ENCODE measurements around the gene TWIST2.

- TF ChIP-seq POLR2A (IDR thresholded peaks at IDR 0.05): no peak
- no peak for TF ChIP-seq CTCF (IDR thresholded peaks at IDR 0.05)
Observed at GRCh38 chr2:238869293-238870124, 21.6 kb downstream of the TWIST2 start.

Measured in thyroid gland (tissue), 4 donors.